Glomerular endothelial cell (primary cell): Measurements from ENCODE around the gene GCLC. TPM values are rescaled to one million over a fixed set of nuclear protein-coding genes. Genes with fewer than 3 reads are reported as not detected.
"Not testable (repeated sequence)": the region's sequence is repeated elsewhere in the genome, so short reads cannot be mapped to it uniquely, and the experiment has no call there.

Experiments
- DNase-seq: peaks from one replicate; pipeline ENCODE4 v3.0.0-alpha.2; 2011; ENCODE audit warnings: low read depth, low spot score; ENCODE audit errors: extremely low read depth
- total RNA-seq: library from RNA; depleted of rRNA; stranded (reverse); fragments of >200 nt; gene quantifications from 2 replicates; pipeline ENCODE4 v1.2.3, GENCODE V29; 2015

Gene GCLC
- total RNA-seq: 12.8 and 20.2 TPM in 2 replicates

GRCh38 chr6:53544470-53545308 lies at the start of gene GCLC:
GCLC (minus strand) TSS chr6:53545101; CDS start chr6:53544645, 456 bp downstream.
- peak; percentile 62 for DNase-seq

- no peak for DNase-seq
These were observed 49.7 kb upstream of the GCLC start for GRCh38 chr6:53594596-53594995.

- DNase-seq: no peak
These were observed 48.1 kb upstream of the GCLC start for GRCh38 chr6:53593001-53593488.

GRCh38 chr6:53591873-53592272 lies 47.0 kb upstream of the GCLC start:
- no peak for DNase-seq

GRCh38 chr6:53588816-53589509 lies 44.1 kb upstream of the GCLC start:
- no peak for DNase-seq

- no peak for DNase-seq
These were observed 42.4 kb upstream of the GCLC start for GRCh38 chr6:53587291-53587690.

GRCh38 chr6:53585208-53585900 lies 40.5 kb upstream of the GCLC start:
- no peak for DNase-seq

GRCh38 chr6:53584726-53585125 lies 39.8 kb upstream of the GCLC start:
- no peak for DNase-seq

GRCh38 chr6:53583451-53583850 lies 38.5 kb upstream of the GCLC start:
- no peak for DNase-seq

- DNase-seq: no peak
These were observed 38.1 kb upstream of the GCLC start for GRCh38 chr6:53582963-53583362.

GRCh38 chr6:53581856-53582255 lies 37.0 kb upstream of the GCLC start:
- DNase-seq: no peak

- no peak for DNase-seq
These were observed 36.4 kb upstream of the GCLC start for GRCh38 chr6:53581173-53581773.

GRCh38 chr6:53579338-53579737 lies 34.4 kb upstream of the GCLC start:
- no peak for DNase-seq

GRCh38 chr6:53578371-53578770 lies 33.5 kb upstream of the GCLC start:
- no peak for DNase-seq

- no peak for DNase-seq
These were observed 28.4 kb upstream of the GCLC start for GRCh38 chr6:53573299-53573698.

GRCh38 chr6:53572379-53572778 lies 27.5 kb upstream of the GCLC start:
- DNase-seq: not testable (repeated sequence)

GRCh38 chr6:53568776-53569616 lies 24.1 kb upstream of the GCLC start:
- no peak for DNase-seq

GRCh38 chr6:53567701-53568100 lies 22.8 kb upstream of the GCLC start:
- no peak for DNase-seq

GRCh38 chr6:53566755-53567154 lies 21.9 kb upstream of the GCLC start:
- no peak for DNase-seq

- no peak for DNase-seq
These were observed 21.0 kb upstream of the GCLC start for GRCh38 chr6:53565886-53566285.
